Measurements from ENCODE around the gene RASD1. TPM values are rescaled to one million over a fixed set of nuclear protein-coding genes. Genes with fewer than 3 reads are reported as not detected.

RASD1 gene
- total RNA-seq, 1 experiment from 2014 or later = 5.7 TPM

DNA sequence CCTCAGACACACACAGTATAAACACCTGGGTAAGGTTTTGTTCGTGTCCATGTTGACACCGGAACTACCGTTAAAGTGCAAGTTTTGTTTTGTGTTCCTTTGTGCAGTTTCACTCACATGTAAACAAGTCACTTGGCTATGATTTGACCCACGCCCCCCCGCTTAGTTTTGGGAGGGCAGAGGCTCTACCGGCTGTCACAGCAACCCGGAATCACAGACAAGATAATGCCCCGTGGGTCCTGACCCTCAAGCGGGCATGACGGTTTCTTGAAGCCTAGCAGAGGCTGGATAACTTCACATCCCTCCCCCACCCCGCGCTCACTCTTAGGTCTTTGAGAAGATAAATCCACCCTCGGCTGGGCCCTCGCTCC is 1.7 kb downstream of the RASD1 start:
- H3K23me2 ChIP-seq (ENCODE audit: insufficient read length, low read depth, low read length, poor library complexity, severe bottlenecking) = peaks cover 21% of the 10 kb centered on the region
- H3K4me2 ChIP-seq (ENCODE audit: insufficient read depth, insufficient read length, low read length) = peak overlapping the region; percentile 67
- no peak overlapping the region for H3K9ac ChIP-seq (ENCODE audit: extremely low read depth, insufficient read length, low read length)
- no peak overlapping the region for H2BK5ac ChIP-seq (ENCODE audit: insufficient read length, low read length)
- TF ChIP-seq, protein P1, sequence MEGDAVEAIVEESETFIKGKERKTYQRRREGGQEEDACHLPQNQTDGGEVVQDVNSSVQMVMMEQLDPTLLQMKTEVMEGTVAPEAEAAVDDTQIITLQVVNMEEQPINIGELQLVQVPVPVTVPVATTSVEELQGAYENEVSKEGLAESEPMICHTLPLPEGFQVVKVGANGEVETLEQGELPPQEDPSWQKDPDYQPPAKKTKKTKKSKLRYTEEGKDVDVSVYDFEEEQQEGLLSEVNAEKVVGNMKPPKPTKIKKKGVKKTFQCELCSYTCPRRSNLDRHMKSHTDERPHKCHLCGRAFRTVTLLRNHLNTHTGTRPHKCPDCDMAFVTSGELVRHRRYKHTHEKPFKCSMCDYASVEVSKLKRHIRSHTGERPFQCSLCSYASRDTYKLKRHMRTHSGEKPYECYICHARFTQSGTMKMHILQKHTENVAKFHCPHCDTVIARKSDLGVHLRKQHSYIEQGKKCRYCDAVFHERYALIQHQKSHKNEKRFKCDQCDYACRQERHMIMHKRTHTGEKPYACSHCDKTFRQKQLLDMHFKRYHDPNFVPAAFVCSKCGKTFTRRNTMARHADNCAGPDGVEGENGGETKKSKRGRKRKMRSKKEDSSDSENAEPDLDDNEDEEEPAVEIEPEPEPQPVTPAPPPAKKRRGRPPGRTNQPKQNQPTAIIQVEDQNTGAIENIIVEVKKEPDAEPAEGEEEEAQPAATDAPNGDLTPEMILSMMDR (conservative IDR thresholded peaks at IDR 0.05) = no peak
- H2BK12ac ChIP-seq (ENCODE audit: insufficient read length, low read depth, low read length) = no peak overlapping the region
- peak overlapping the region; percentile 63 to 86 for H3K4me3 Mint-ChIP-seq
- no peak overlapping the region for H4K5ac ChIP-seq (ENCODE audit: insufficient read length, low read depth, low read length)
- H2BK120ac ChIP-seq (ENCODE audit: low read depth, low read length, poor library complexity, severe bottlenecking) = no peak overlapping the region
- peaks cover 33 to 37% of the 10 kb centered on the region in 2 experiments for H3K4me1 Mint-ChIP-seq
- no peaks in the 10 kb centered on the region for H3K79me2 ChIP-seq (ENCODE audit: insufficient read depth, low read length)
- no peaks in the 10 kb centered on the region; a peak in 1 of 5 replicates for H3K9me3 Mint-ChIP-seq
- H3T11ph ChIP-seq (ENCODE audit: low read length) = no peak overlapping the region
- no peaks in the 10 kb centered on the region for H3K9me3 ChIP-seq (ENCODE audit: control insufficient read depth, low read depth, low read length)
- H2AK5ac ChIP-seq (ENCODE audit: insufficient read length, low read length) = no peak overlapping the region
- H3K79me1 ChIP-seq (ENCODE audit: insufficient read depth, low read depth, low read length, poor library complexity, severe bottlenecking) = no peaks in the 10 kb centered on the region
- H3K14ac ChIP-seq (ENCODE audit: insufficient read depth, low read length) = no peak overlapping the region
- no peak overlapping the region for H3K23ac ChIP-seq (ENCODE audit: insufficient read length, low read depth, low read length)
- no peak overlapping the region for H4K91ac ChIP-seq (ENCODE audit: insufficient read length, low read depth, low read length)
- H4K8ac ChIP-seq (replicated peaks; ENCODE audit: insufficient read length, low read depth, low read length) = no peak overlapping the region
- H3K36me3 Mint-ChIP-seq (ENCODE audit: insufficient read depth in 1 of 3, low read depth in 3 of 3) = peaks cover 6 to 27% (median 21%) of the 10 kb centered on the region in 3 experiments
- WGBS (ENCODE audit: extremely low coverage, insufficient read length, low lambda C conversion rate) = no CpG with 5 or more reads among the region's 14 CpGs
- H3K27me3 ChIP-seq (ENCODE audit: insufficient read depth, low read length) = peaks cover 8% of the 10 kb centered on the region; the same call in 1 of the 2 replicates
- no peak overlapping the region for H2BK15ac ChIP-seq (ENCODE audit: low read depth, low read length)
- H3K27me3 Mint-ChIP-seq (ENCODE audit: low read depth) = peaks cover 44% of the 10 kb centered on the region
- H2AFZ ChIP-seq (ENCODE audit: low read length) = no peak overlapping the region
- H3K56ac ChIP-seq (ENCODE audit: insufficient read length, low read depth, low read length) = no peak overlapping the region
- no peak overlapping the region for H3K27ac ChIP-seq (ENCODE audit: insufficient read length, low read depth, low read length)
- no peak overlapping the region for H3K4ac ChIP-seq (ENCODE audit: low read depth, low read length)
- DNase-seq = no peak
- H2BK20ac ChIP-seq (ENCODE audit: low read depth, low read length, poor library complexity, severe bottlenecking) = no peak overlapping the region
- no peaks in the 10 kb centered on the region for H4K20me1 ChIP-seq (ENCODE audit: control insufficient read depth, insufficient read depth, insufficient read length)
- H3K4me1 ChIP-seq (ENCODE audit: insufficient read depth, low read length) = peaks cover 3% of the 10 kb centered on the region; the same call in 1 of the 2 replicates
- no peak overlapping the region for H3K18ac ChIP-seq (ENCODE audit: insufficient read length, low read depth, low read length)
- H3K27ac Mint-ChIP-seq = peak overlapping the region in 1 of 3 experiments; percentile 44; a peak in 1 of 7 replicates
